ENCODE data around the gene SRRM2.
A peak's percentile ranks its signal among the peaks of the same experiment; 100 is the strongest.

SRRM2 gene

GRCh38 chr16:2765462-2766404 is 13.3 kb downstream of the SRRM2 start:
- DNase-seq = no peak

- no peak for DNase-seq
Observed at GRCh38 chr16:2766430-2767139, 14.1 kb downstream of the SRRM2 start.

GRCh38 chr16:2767140-2767731 is 14.8 kb downstream of the SRRM2 start:
- no peak for DNase-seq

- no peak for DNase-seq
Observed at GRCh38 chr16:2767891-2768290, 15.5 kb downstream of the SRRM2 start.

- DNase-seq = no peak
Observed at GRCh38 chr16:2768403-2769089, 16.1 kb downstream of the SRRM2 start.

GRCh38 chr16:2769100-2769529 is 16.7 kb downstream of the SRRM2 start:
- DNase-seq = no peak

GRCh38 chr16:2769675-2770056 is 17.2 kb downstream of the SRRM2 start:
- DNase-seq = no peak

GRCh38 chr16:2770057-2770951 is 17.9 kb downstream of the SRRM2 start:
- no peak for DNase-seq

- DNase-seq = no peak
Observed at GRCh38 chr16:2771496-2772402, 19.3 kb downstream of the SRRM2 start.

GRCh38 chr16:2773188-2773968 is 20.9 kb downstream of the SRRM2 start:
- DNase-seq = no peak

- DNase-seq = no peak
Observed at GRCh38 chr16:2774161-2774891, 21.9 kb downstream of the SRRM2 start.

GRCh38 chr16:2775131-2775716 is 22.8 kb downstream of the SRRM2 start:
- no peak for DNase-seq

GRCh38 chr16:2775765-2776499 is 23.5 kb downstream of the SRRM2 start:
- no peak for DNase-seq

- DNase-seq = peak; percentile 41
Observed at GRCh38 chr16:2776500-2777139, 24.2 kb downstream of the SRRM2 start.

GRCh38 chr16:2777231-2777902 is 24.9 kb downstream of the SRRM2 start, which contains the start of gene ELOB:
Gene ELOB (minus strand): TSS chr16:2777280. CDS start chr16:2777239, 41 bp downstream.
- DNase-seq = peak; percentile 80

- peak; percentile 53 for DNase-seq
Observed at GRCh38 chr16:2777903-2778629, 25.6 kb downstream of the SRRM2 start.
